CD14-positive monocyte (primary cell): Measurements from ENCODE around the gene BATF2. TPM values are rescaled to one million over a fixed set of nuclear protein-coding genes. Genes with fewer than 3 reads are reported as not detected.

Experiments
- DNase-seq, 3 donors: peaks; one replicate each; pipeline ENCODE4 v3.0.0-alpha.2; 2011 to 2022
- H2AFZ ChIP-seq: 2 replicates; pipeline ENCODE4 v1.6.0; 2012; ENCODE audit warnings: mild to moderate bottlenecking, low read depth, low read length, inconsistent platforms; ENCODE audit not compliant: insufficient read depth, poor library complexity, severe bottlenecking
- H3K27ac ChIP-seq, 2 donors: 1 replicate in 1 of 2; 2 replicates in 1 of 2; pipeline ENCODE4 v1.5.1; 2012 to 2013; ENCODE audit warnings: low read length in 2 of 2, control low read depth in 1 of 2, inconsistent platforms in 1 of 2, low read depth in 1 of 2, mild to moderate bottlenecking in 1 of 2
- H3K27me3 ChIP-seq, 2 donors: one replicate each; pipeline versions ENCODE4 v1.6.0 to v1.6.1; 2011 to 2013; ENCODE audit warnings: low read length in 2 of 2; ENCODE audit not compliant: control insufficient read depth in 2 of 2, insufficient read depth in 2 of 2
- H3K36me3 ChIP-seq, 2 donors: replicated peaks in 1 of 2; 1 replicate in 1 of 2; 2 replicates in 1 of 2; pipeline versions ENCODE4 v1.5.1 to v1.6.1; 2012 to 2013; ENCODE audit warnings: low read length in 2 of 2, control low read depth in 1 of 2, inconsistent platforms in 1 of 2, mild to moderate bottlenecking in 1 of 2; ENCODE audit not compliant: insufficient read depth in 2 of 2, control insufficient read depth in 1 of 2
- H3K4me1 ChIP-seq, 2 donors: 1 replicate in 1 of 2; 2 replicates in 1 of 2; pipeline versions ENCODE4 v1.5.1 to v1.6.1; 2012 to 2013; ENCODE audit warnings: low read length in 2 of 2, control low read depth in 1 of 2, inconsistent platforms in 1 of 2, mild to moderate bottlenecking in 1 of 2, moderate library complexity in 1 of 2; ENCODE audit not compliant: insufficient read depth in 2 of 2, control insufficient read depth in 1 of 2
- H3K4me2 ChIP-seq: replicated peaks from 2 replicates; pipeline ENCODE3; 2012; ENCODE audit warnings: low read length, moderate library complexity, mild to moderate bottlenecking; ENCODE audit not compliant: poor library complexity, severe bottlenecking; ENCODE audit errors: extremely low read depth
- H3K4me3 ChIP-seq, 3 experiments: fragments of 200-600 bp in 1 of 3; sonication (generic) in 1 of 3; replicated peaks in 1 of 3; 1 replicate in 2 of 3; 2 replicates in 1 of 3; pipeline ENCODE4 v1.5.1; 2011 to 2013; ENCODE audit warnings: low read length in 3 of 3, mild to moderate bottlenecking in 3 of 3, control low read depth in 2 of 3, low read depth in 2 of 3, inconsistent platforms in 1 of 3, moderate library complexity in 1 of 3
- H3K79me2 ChIP-seq: 2 replicates; pipeline ENCODE4 v1.6.0; 2012; ENCODE audit warnings: mild to moderate bottlenecking, control low read depth, inconsistent platforms, low read length, moderate library complexity; ENCODE audit not compliant: insufficient read depth
- H3K9ac ChIP-seq: 2 replicates; pipeline ENCODE4 v1.6.0; 2017; ENCODE audit warnings: low read length, mild to moderate bottlenecking; ENCODE audit not compliant: insufficient read depth, poor library complexity, severe bottlenecking
- H3K9me3 ChIP-seq, 2 donors: replicated peaks in 1 of 2; 1 replicate in 1 of 2; 2 replicates in 1 of 2; pipeline versions ENCODE4 v1.5.1 to v1.6.1; 2012 to 2013; ENCODE audit warnings: low read length in 2 of 2, control low read depth in 1 of 2; ENCODE audit not compliant: control insufficient read depth in 1 of 2, insufficient read depth in 1 of 2
- H4K20me1 ChIP-seq: 2 replicates; pipeline ENCODE4 v1.6.0; 2012; ENCODE audit warnings: mild to moderate bottlenecking, low read length, control low read depth, moderate library complexity; ENCODE audit not compliant: insufficient read depth
- H3K27ac Mint-ChIP-seq, 7 donors: one replicate each; pipeline ENCODE4 v1.8.0; 2020; ENCODE audit warnings: mild to moderate bottlenecking in 7 of 7, mixed read lengths in 7 of 7, moderate library complexity in 6 of 7, inconsistent platforms in 2 of 7
- H3K27me3 Mint-ChIP-seq, 3 donors: one replicate each; pipeline ENCODE4 v1.8.0; 2021 to 2022; ENCODE audit warnings: low read depth in 3 of 3, mild to moderate bottlenecking in 3 of 3, mixed read lengths in 3 of 3, moderate library complexity in 3 of 3, inconsistent platforms in 1 of 3
- H3K36me3 Mint-ChIP-seq, 2 donors: one replicate each; pipeline ENCODE4 v1.8.0; 2020; ENCODE audit warnings: mixed read lengths in 2 of 2, inconsistent platforms in 1 of 2, mild to moderate bottlenecking in 1 of 2
- H3K4me1 Mint-ChIP-seq: one replicate; pipeline ENCODE4 v1.8.0; 2020; ENCODE audit warnings: mild to moderate bottlenecking, mixed read lengths
- H3K4me3 Mint-ChIP-seq, 2 donors: one replicate each; pipeline ENCODE4 v1.8.0; 2020; ENCODE audit warnings: mild to moderate bottlenecking in 2 of 2, mixed read lengths in 2 of 2, moderate library complexity in 1 of 2
- H3K9me3 Mint-ChIP-seq, 7 donors: one replicate each; pipeline ENCODE4 v1.8.0; 2020 to 2022; ENCODE audit warnings: mixed read lengths in 7 of 7, mild to moderate bottlenecking in 6 of 7, moderate library complexity in 6 of 7, inconsistent platforms in 2 of 7
- WGBS: methylation state at CpG from one replicate; pipeline ENCODE4 v1.1.5; 2013; ENCODE audit warnings: missing lambda C conversion rate; ENCODE audit not compliant: insufficient coverage; 5-methylcytosine and 5-hydroxymethylcytosine counted together
- intact Hi-C, 2 donors: fragments of 100-400 bp; cut with micrococcal nuclease; formaldehyde crosslinking; loops; one replicate each; pipeline versions ENCODE4 v1.15.0 to v1.15.1; 2023
- polyA plus RNA-seq, 3 donors: library from polyadenylated mRNA; depleted of rRNA in 1 of 3; unstranded in 2 of 3; stranded (reverse) in 1 of 3; fragments of 300-500 nt in 2 of 3; fragments of >200 nt in 1 of 3; fragmentation: Illumina TruSeq in 2 of 3; gene quantifications; 1 replicate in 2 of 3; 2 replicates in 1 of 3; pipeline ENCODE4 v1.2.3, GENCODE V29; 2012 to 2021
- TF ChIP-seq, protein P1 (sequence below): fragments of 200-600 bp; IDR thresholded peaks from one replicate; pipeline ENCODE4 v1.8.0; 2022; ENCODE audit warnings: antibody characterized with exemption, mild to moderate bottlenecking

BATF2 gene
- polyA plus RNA-seq, 3 donors, result 0.97 to 1.7 (median 1.1) TPM

DNA sequence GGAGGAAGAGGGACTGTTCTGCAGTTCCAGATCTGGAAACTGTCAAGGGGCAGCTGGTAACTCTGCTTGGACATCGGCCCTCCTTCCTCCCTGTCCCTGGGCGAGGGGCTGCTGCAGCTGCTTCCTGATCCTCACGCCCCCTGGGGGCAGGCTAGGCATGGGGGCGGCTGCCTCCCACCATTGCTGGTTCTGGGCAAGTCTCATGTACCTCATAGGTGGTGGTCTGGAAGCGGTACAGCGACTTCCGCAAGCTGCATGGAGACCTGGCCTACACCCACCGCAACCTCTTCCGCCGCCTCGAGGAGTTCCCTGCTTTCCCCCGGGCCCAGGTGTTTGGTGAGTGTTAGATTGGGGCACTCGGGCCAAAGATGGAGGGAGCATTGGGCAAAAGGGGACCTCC, 35.4 kb upstream of the BATF2 start:
- H3K27me3 ChIP-seq, result no peaks in the 10 kb centered on the region
- H3K4me2 ChIP-seq, result no peak overlapping the region
- no peaks in the 10 kb centered on the region for H3K9me3 ChIP-seq
- H2AFZ ChIP-seq, result no peak overlapping the region
- 86% methylated on average over 10 of the region's 13 CpGs for WGBS
- Mint-ChIP-seq H3K9me3 (peaks cover 0 to 2% (median 0%) of the 10 kb centered on the region in 7 donors), H3K36me3 (peaks cover 47 to 61% of the 10 kb centered on the region in 2 donors), H3K27ac (peak overlapping the region in 1 of 7 donors; percentile 61), H3K4me1 (peaks cover 14% of the 10 kb centered on the region), H3K27me3 (peaks cover 0 to 1% (median 0%) of the 10 kb centered on the region in 3 donors), H3K4me3 (no peak overlapping the region)
- no peak for DNase-seq
- TF ChIP-seq, protein P1, sequence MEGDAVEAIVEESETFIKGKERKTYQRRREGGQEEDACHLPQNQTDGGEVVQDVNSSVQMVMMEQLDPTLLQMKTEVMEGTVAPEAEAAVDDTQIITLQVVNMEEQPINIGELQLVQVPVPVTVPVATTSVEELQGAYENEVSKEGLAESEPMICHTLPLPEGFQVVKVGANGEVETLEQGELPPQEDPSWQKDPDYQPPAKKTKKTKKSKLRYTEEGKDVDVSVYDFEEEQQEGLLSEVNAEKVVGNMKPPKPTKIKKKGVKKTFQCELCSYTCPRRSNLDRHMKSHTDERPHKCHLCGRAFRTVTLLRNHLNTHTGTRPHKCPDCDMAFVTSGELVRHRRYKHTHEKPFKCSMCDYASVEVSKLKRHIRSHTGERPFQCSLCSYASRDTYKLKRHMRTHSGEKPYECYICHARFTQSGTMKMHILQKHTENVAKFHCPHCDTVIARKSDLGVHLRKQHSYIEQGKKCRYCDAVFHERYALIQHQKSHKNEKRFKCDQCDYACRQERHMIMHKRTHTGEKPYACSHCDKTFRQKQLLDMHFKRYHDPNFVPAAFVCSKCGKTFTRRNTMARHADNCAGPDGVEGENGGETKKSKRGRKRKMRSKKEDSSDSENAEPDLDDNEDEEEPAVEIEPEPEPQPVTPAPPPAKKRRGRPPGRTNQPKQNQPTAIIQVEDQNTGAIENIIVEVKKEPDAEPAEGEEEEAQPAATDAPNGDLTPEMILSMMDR, result no peak
- no peak overlapping the region for H3K27ac ChIP-seq
- intact Hi-C loops, result loop anchor here in 1 of 2 donors (5.0 kb wide), 1 partner anchor 55 kb away; a partner anchor contains a TSS
- peaks cover 8 to 14% of the 10 kb centered on the region in 2 donors for H3K4me1 ChIP-seq
- H3K79me2 ChIP-seq, result peaks cover 7% of the 10 kb centered on the region
- peaks cover 36 to 59% of the 10 kb centered on the region in 2 donors for H3K36me3 ChIP-seq
- no peak overlapping the region for H3K9ac ChIP-seq
- no peak overlapping the region for H3K4me3 ChIP-seq
- H4K20me1 ChIP-seq, result peaks cover 4% of the 10 kb centered on the region

DNA sequence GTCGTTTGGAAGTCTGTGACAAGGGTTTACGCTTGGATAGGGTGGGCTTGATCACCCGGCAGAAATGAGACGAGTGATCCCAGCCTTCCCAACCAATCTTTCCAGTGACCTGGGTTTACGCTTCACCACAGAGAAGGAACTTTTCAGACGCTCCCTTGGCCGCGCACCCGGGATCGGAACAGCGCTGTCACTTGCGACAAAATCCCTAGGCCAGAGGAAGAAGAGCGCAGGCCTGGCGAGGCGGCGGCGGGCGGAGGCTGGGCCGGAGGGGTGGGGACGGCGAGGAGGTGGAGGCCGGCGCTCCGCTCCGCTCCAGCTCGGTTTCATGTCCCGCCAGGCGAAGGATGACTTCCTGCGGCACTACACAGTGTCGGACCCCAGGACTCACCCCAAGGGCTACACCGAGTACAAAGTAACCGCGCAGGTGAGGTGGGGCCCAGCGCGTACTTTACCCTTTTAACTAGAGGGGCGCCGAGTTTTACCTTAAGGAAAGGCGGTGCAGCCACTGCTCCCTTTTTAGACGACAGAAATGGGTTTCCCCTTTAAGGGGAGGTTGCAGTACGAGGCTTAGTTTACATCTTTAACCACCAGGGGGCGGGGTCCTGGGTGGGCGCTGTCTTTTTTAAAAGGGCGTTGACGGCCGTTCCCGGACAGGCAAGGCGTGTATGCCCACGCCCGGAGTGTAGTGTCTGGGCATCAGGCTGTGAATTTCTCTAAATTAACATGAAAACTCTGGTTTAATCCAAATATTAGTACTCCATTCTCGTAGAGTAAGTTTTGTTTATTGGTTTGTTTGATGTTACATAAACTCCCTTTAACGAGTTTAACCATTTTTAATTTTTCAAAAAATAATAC, 30.7 kb upstream of the BATF2 start, which contains the start of gene SNX15:
TSS of gene SNX15 (plus strand) at position 227 of the 855 bp plus-strand sequence. CDS start at position 326, 99 bp downstream.
- H3K27me3 ChIP-seq, result no peaks in the 10 kb centered on the region
- H3K27ac Mint-ChIP-seq, result peak within 1 kb of the TSS; percentile 71 to 95 (median 90)
- H3K4me2 ChIP-seq, result peak within 1 kb of the TSS; percentile 83
- H3K36me3 ChIP-seq, result peaks cover 7 to 16% of the 10 kb centered on the region in 2 donors
- no peaks in the 10 kb centered on the region for H3K9me3 ChIP-seq
- peaks cover 0 to 1% (median 0%) of the 10 kb centered on the region in 3 donors for H3K27me3 Mint-ChIP-seq
- peak within 1 kb of the TSS; percentile 83 for H2AFZ ChIP-seq
- peak within 1 kb of the TSS; percentile 45 to 78 (median 66) for H3K4me3 ChIP-seq
- H3K4me1 Mint-ChIP-seq, result peaks cover 25% of the 10 kb centered on the region
- H3K4me3 Mint-ChIP-seq, result peak within 1 kb of the TSS; percentile 78 to 83
- H3K79me2 ChIP-seq, result peaks cover 7% of the 10 kb centered on the region
- peaks cover 12 to 16% of the 10 kb centered on the region in 2 donors for H3K36me3 Mint-ChIP-seq
- peak; percentile 87 to 93 (median 88) for DNase-seq
- intact Hi-C loops, result loop anchor here (5.0 to 10.0 kb wide), 3 partner anchors 55 to 547 kb away; partner anchors contain the start of genes ATG2A (in 2 of the 2), CDCA5 (in 1 of the 2), EHBP1L1 (in 1 of the 2) and FAM89B (in 1 of the 2)
- peak within 1 kb of the TSS; percentile 52 for H3K9ac ChIP-seq
- peak within 1 kb of the TSS; percentile 63 to 78 for H3K27ac ChIP-seq
- TF ChIP-seq, protein P1, result peak; percentile 90
- H3K9me3 Mint-ChIP-seq, result peaks cover 0 to 3% (median 0%) of the 10 kb centered on the region in 7 donors
- H4K20me1 ChIP-seq, result peaks cover 4% of the 10 kb centered on the region
- H3K4me1 ChIP-seq, result peaks cover 14 to 20% of the 10 kb centered on the region in 2 donors
- under 1% methylated on average over 32 of the region's 51 CpGs for WGBS
